HepG2 (cell line): ENCODE results near the gene SOBP. TPM values are rescaled to one million over a fixed set of nuclear protein-coding genes. Genes with fewer than 3 reads are reported as not detected.

Experiments used
- ATAC-seq: fragments of 200-7000 bp; cut with Tn5 transposase; 3 replicates; pipeline ENCODE4 v1.9.1; 2020; ENCODE audit warnings: mild to moderate bottlenecking, moderate library complexity
- BruUV-seq: library from RNA; stranded (reverse); fragments of 400-500 nt; replicated peaks from 2 replicates; lab custom pipeline; 2021; lab: Mats Ljungman, UMichigan
- CTCF ChIA-PET: fragments of 300-600 bp; formaldehyde crosslinking; extraction: SDS; loops from one replicate; lab custom pipeline; 2021; ENCODE audit warnings: low total read pairs, inconsistent platforms, low intra/inter-chr PET ratio; lab: Yijun Ruan, JAX
- POLR2A ChIA-PET: fragments of 350-600 bp; sonication (Branson Sonifier 250); formaldehyde crosslinking; loops from one replicate; lab custom pipeline; 2020; ENCODE audit warnings: antibody characterized with exemption, inconsistent platforms; lab: Yijun Ruan, JAX
- DNase-seq: peaks from one replicate; pipeline ENCODE4 v3.0.0-alpha.2; 2015; ENCODE audit warnings: low spot score
- FAIRE-seq: peaks from 3 replicates; lab custom pipeline; 2011; peaks lifted over from hg19 to GRCh38; lab: Jason Lieb, UNC
- H2AFZ ChIP-seq: one replicate; pipeline ENCODE4 v1.6.1; 2011; ENCODE audit warnings: low read length, inconsistent platforms
- H3K27ac ChIP-seq: fragments of 300-600 bp; 3 replicates; pipeline ENCODE4 v1.8.0; 2011; ENCODE audit warnings: mixed run types, mild to moderate bottlenecking, mixed read lengths, low read length, inconsistent platforms; ENCODE audit not compliant: insufficient read depth; ENCODE audit errors: extremely low read length
- H3K27me3 ChIP-seq, 2 experiments: fragments of 200-600 bp in 1 of 2; 2 replicates in 1 of 2; 3 replicates in 1 of 2; pipeline versions ENCODE4 v1.6.0 to v1.8.0; 2011; ENCODE audit warnings: low read length in 2 of 2, mild to moderate bottlenecking in 2 of 2, moderate library complexity in 2 of 2, inconsistent platforms in 1 of 2; ENCODE audit not compliant: insufficient read depth in 2 of 2, control insufficient read depth in 1 of 2
- H3K36me3 ChIP-seq, 2 experiments: fragments of 200-600 bp in 1 of 2; replicated peaks in 1 of 2; 2 replicates in 1 of 2; 3 replicates in 1 of 2; pipeline versions ENCODE4 v1.5.1 to v1.8.0; 2011; ENCODE audit warnings: low read length in 2 of 2, inconsistent platforms in 1 of 2; ENCODE audit not compliant: insufficient read depth in 2 of 2, control insufficient read depth in 1 of 2
- H3K4me1 ChIP-seq: 2 replicates; pipeline ENCODE4 v1.5.1; 2012; ENCODE audit warnings: low read length, inconsistent platforms; ENCODE audit not compliant: insufficient read depth
- H3K4me2 ChIP-seq: 2 replicates; pipeline ENCODE4 v1.6.0; 2011; ENCODE audit warnings: low read depth, low read length, inconsistent platforms
- H3K4me3 ChIP-seq, 3 experiments: fragments of 200-600 bp in 1 of 3; sonication (generic), shearing (Covaris generic) in 1 of 3; replicated peaks in 1 of 3; 2 replicates each; pipeline ENCODE4 v1.5.1; 2011 to 2016; ENCODE audit warnings: low read length in 3 of 3, inconsistent platforms in 2 of 3, low read depth in 2 of 3, mild to moderate bottlenecking in 2 of 3, control low read depth in 1 of 3, mixed read lengths in 1 of 3; ENCODE audit not compliant: insufficient read depth in 1 of 3
- H3K79me2 ChIP-seq: one replicate; pipeline ENCODE4 v1.6.1; 2011; ENCODE audit warnings: low read length, inconsistent platforms; ENCODE audit not compliant: insufficient read depth
- H3K9ac ChIP-seq: 2 replicates; pipeline ENCODE4 v1.6.0; 2011; ENCODE audit warnings: mild to moderate bottlenecking, low read depth, low read length, inconsistent platforms; ENCODE audit not compliant: insufficient read depth
- H3K9me3 ChIP-seq: 2 replicates; pipeline ENCODE4 v1.5.1; 2012; ENCODE audit warnings: mild to moderate bottlenecking, low read length
- H4K20me1 ChIP-seq: 2 replicates; pipeline ENCODE4 v1.6.0; 2011; ENCODE audit warnings: inconsistent platforms, mild to moderate bottlenecking, low read length, moderate library complexity; ENCODE audit not compliant: insufficient read depth
- HOXA5 ChIP-seq: sonication (generic); formaldehyde crosslinking; IDR thresholded peaks from 2 replicates; pipeline ENCODE4 v1.4.0; 2020; ENCODE audit warnings: missing genetic modification reagents
- KMT2A ChIP-seq: sonication (generic); formaldehyde crosslinking; IDR thresholded peaks from 2 replicates; pipeline ENCODE4 v1.4.0; 2020; ENCODE audit warnings: missing genetic modification reagents
- NPAS2 ChIP-seq: sonication (generic); formaldehyde crosslinking; IDR thresholded peaks from 2 replicates; pipeline ENCODE4 v1.8.0; 2022; ENCODE audit warnings: mild to moderate bottlenecking, missing genetic modification reagents, borderline replicate concordance
- PHB2 ChIP-seq: fragments of 450-650 bp; IDR thresholded peaks from 2 replicates; pipeline ENCODE4 v1.6.1; 2018; ENCODE audit not compliant: partially characterized antibody
- POLR2AphosphoS5 ChIP-seq: IDR thresholded peaks from 2 replicates; pipeline ENCODE4 v1.6.1; 2012; ENCODE audit warnings: low read depth, low read length
- RORA ChIP-seq: sonication (generic); formaldehyde crosslinking; IDR thresholded peaks from 2 replicates; pipeline ENCODE4 v1.5.0; 2020; ENCODE audit warnings: mild to moderate bottlenecking, missing genetic modification reagents, moderate library complexity
- ZNF143 ChIP-seq: sonication (generic); formaldehyde crosslinking; IDR thresholded peaks from 2 replicates; pipeline ENCODE4 v1.4.0; 2020; ENCODE audit warnings: missing genetic modification reagents
- ZNF335 ChIP-seq: sonication (generic); formaldehyde crosslinking; IDR thresholded peaks from 2 replicates; pipeline ENCODE4 v1.4.0; 2020; ENCODE audit warnings: missing genetic modification reagents
- ZNF337 ChIP-seq: sonication (generic); formaldehyde crosslinking; IDR thresholded peaks from 2 replicates; pipeline ENCODE4 v1.5.1; 2020; ENCODE audit warnings: missing genetic modification reagents, low read depth, mild to moderate bottlenecking, borderline replicate concordance
- ZNF614 ChIP-seq: IDR thresholded peaks from 2 replicates; pipeline ENCODE4 v1.6.1; 2018; ENCODE audit warnings: missing biosample characterization, missing genetic modification reagents, inconsistent platforms, borderline replicate concordance
- in situ Hi-C: cut with HindIII; loops from 2 replicates; pipeline ENCODE4 v1.10.0; 2017; ENCODE audit warnings: low pct_unique_long_range_greater_than_20kb; ENCODE audit not compliant: extremely low pct_ligation_motif_present
- intact Hi-C: fragments of 100-400 bp; cut with micrococcal nuclease; formaldehyde crosslinking; loops from one replicate; pipeline ENCODE4 v1.10.0; 2022; ENCODE audit not compliant: unreplicated experiment
- polyA plus RNA-seq, 8 experiments: library from polyadenylated mRNA; depleted of rRNA in 3 of 8; stranded (reverse) in 7 of 8; unstranded in 1 of 8; fragments of >200 nt; fragmentation: Illumina TruSeq in 4 of 8; extraction: Trizol in 4 of 8; gene quantifications; 2 replicates each; pipeline versions ENCODE4 v1.2.1 to v1.2.3, GENCODE V29; 2011 to 2016; ENCODE audit warnings: low read depth in 4 of 8, missing spikeins in 1 of 8, mixed read lengths in 1 of 8; ENCODE audit not compliant: insufficient read depth in 1 of 8
- total RNA-seq, 5 experiments: library from RNA; depleted of rRNA; stranded (reverse); fragments of >200 nt; fragmentation: Illumina TruSeq; extraction: Trizol; gene quantifications; 2 replicates each; pipeline ENCODE4 v1.2.3, GENCODE V29; 2016; ENCODE audit warnings: low read depth in 1 of 5
- TF ChIP-seq, protein P1 (sequence below): sonication (generic); formaldehyde crosslinking; IDR thresholded peaks from 2 replicates; pipeline ENCODE4 v1.5.0; 2020; ENCODE audit warnings: missing genetic modification reagents
- TF ChIP-seq, protein P2 (sequence below): IDR thresholded peaks from 2 replicates; pipeline ENCODE4 v1.6.1; 2012; ENCODE audit warnings: low read depth, low read length, improper control_type of control experiment

SOBP gene
- total and polyA plus RNA-seq, 2 of the 13 experiments (the other 11 are each of a cell fraction or from before 2014, with no cell fraction given), result 1.5 to 6.9 TPM

DNA sequence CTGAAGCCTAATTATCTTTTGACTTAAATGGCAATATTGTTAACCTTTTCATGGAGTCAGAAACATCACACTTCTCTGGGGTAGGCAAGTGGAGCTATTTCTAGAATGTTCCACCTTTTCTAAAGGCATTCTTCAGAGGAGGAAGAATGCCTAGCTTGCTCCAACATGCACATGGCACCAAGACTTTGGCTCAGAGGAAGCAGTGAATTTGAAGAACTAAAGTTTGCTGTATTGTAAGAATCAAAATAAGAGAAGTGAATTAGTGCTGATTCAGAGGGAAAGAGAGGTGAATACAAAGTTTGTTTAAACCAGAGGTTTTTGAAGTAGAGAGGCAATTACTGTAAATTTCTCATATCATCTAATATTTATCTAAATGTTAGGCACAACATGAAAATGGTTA is 92.2 kb downstream of the SOBP start:
- no TSS peak for BruUV-seq
- no peak overlapping the region for H3K27ac ChIP-seq
- no peaks in the 10 kb centered on the region for H4K20me1 ChIP-seq
- intact Hi-C loops, result loop anchor here (10.0 kb wide), 1 partner anchor 267 kb away; no protein-coding TSS in a partner anchor
- no peak overlapping the region for H3K4me3 ChIP-seq
- POLR2A ChIA-PET, result no interaction called here
- no peaks in the 10 kb centered on the region for H3K79me2 ChIP-seq
- FAIRE-seq, result no peak
- H3K9me3 ChIP-seq, result no peaks in the 10 kb centered on the region
- H3K9ac ChIP-seq, result no peak overlapping the region
- H3K27me3 ChIP-seq, result no peaks in the 10 kb centered on the region
- in situ Hi-C loops, result no loop called here
- TF ChIP-seq PHB2 (no peak), HOXA5 (no peak), ZNF335 (CRISPR knock-in tag) (no peak), POLR2AphosphoS5 (no peak), KMT2A (CRISPR knock-in tag) (no peak), NPAS2 (no peak), ZNF143 (CRISPR knock-in tag) (no peak), ZNF337 (no peak), RORA (CRISPR knock-in tag) (no peak), ZNF614 (CRISPR knock-in tag) (no peak)
- TF ChIP-seq, protein P1, sequence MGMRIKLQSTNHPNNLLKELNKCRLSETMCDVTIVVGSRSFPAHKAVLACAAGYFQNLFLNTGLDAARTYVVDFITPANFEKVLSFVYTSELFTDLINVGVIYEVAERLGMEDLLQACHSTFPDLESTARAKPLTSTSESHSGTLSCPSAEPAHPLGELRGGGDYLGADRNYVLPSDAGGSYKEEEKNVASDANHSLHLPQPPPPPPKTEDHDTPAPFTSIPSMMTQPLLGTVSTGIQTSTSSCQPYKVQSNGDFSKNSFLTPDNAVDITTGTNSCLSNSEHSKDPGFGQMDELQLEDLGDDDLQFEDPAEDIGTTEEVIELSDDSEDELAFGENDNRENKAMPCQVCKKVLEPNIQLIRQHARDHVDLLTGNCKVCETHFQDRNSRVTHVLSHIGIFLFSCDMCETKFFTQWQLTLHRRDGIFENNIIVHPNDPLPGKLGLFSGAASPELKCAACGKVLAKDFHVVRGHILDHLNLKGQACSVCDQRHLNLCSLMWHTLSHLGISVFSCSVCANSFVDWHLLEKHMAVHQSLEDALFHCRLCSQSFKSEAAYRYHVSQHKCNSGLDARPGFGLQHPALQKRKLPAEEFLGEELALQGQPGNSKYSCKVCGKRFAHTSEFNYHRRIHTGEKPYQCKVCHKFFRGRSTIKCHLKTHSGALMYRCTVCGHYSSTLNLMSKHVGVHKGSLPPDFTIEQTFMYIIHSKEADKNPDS (CRISPR knock-in tag), result no peak
- TF ChIP-seq, protein P2, sequence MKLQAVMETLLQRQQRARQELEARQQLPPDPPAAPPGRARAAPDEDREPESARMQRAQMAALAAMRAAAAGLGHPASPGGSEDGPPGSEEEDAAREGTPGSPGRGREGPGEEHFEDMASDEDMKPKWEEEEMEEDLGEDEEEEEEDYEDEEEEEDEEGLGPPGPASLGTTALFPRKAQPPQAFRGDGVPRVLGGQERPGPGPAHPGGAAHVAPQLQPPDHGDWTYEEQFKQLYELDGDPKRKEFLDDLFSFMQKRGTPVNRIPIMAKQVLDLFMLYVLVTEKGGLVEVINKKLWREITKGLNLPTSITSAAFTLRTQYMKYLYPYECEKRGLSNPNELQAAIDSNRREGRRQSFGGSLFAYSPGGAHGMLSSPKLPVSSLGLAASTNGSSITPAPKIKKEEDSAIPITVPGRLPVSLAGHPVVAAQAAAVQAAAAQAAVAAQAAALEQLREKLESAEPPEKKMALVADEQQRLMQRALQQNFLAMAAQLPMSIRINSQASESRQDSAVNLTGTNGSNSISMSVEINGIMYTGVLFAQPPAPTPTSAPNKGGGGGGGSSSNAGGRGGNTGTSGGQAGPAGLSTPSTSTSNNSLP, result no peak
- TF ChIP-seq, all 625 proteins: peak for 0
- no peak overlapping the region for H2AFZ ChIP-seq
- DNase-seq (no peak), ATAC-seq (no peak)
- CTCF ChIA-PET, result no interaction called here
- no peak overlapping the region for H3K4me2 ChIP-seq
- no peaks in the 10 kb centered on the region for H3K4me1 ChIP-seq
- H3K36me3 ChIP-seq, result peaks cover 2 to 11% of the 10 kb centered on the region in 2 experiments; a peak in 4 of 5 replicates
